ENCODE data around the gene KCNMB1. TPM values are rescaled to one million over a fixed set of nuclear protein-coding genes. Genes with fewer than 3 reads are reported as not detected.

The KCNMB1 gene
- total and polyA plus RNA-seq, 2 donors (not counting 1 experiment from before 2014, with no cell fraction given) = 0.06 TPM; not detected in 1

GRCh38 chr5:170410401-170410800, 21.2 kb upstream of the KCNMB1 start:
- 88% methylated on average over 2 of the region's 2 CpGs for WGBS (ENCODE audit: insufficient coverage)

More at GRCh38 chr5:170410401-170410800, 21.2 kb upstream of the KCNMB1 start:
- intact Hi-C loops (cut with micrococcal nuclease) = no loop called here
- Mint-ChIP-seq H3K4me3 (no peak overlapping the region), H3K9me3 (ENCODE audit: insufficient read depth) (no peaks in the 10 kb centered on the region), H3K27me3 (peaks cover 2% of the 10 kb centered on the region), H3K4me1 (peaks cover 8% of the 10 kb centered on the region), H3K27ac (no peak overlapping the region)
- Histone ChIP-seq H2AFZ (ENCODE audit: insufficient read depth, low read depth, low read length, poor library complexity, severe bottlenecking) (no peak overlapping the region), H3K4me3 (ENCODE audit: control extremely low read depth in 1 of 5, extremely low read depth in 1 of 5, insufficient read depth in 1 of 5, low read depth in 2 of 5, low read length in 4 of 5) (no peak overlapping the region), H3K27ac (ENCODE audit: low read length in 2 of 2) (no peak overlapping the region), H3K9ac (ENCODE audit: low read length) (no peak overlapping the region), H3K4me1 (ENCODE audit: control insufficient read depth in 2 of 2, insufficient read depth in 2 of 2, low read length in 2 of 2) (peaks cover 8 to 9% of the 10 kb centered on the region in 2 donors), H3K27me3 (replicated peaks in 1 of 4; ENCODE audit: control extremely low read depth in 1 of 4, control insufficient read depth in 3 of 4, insufficient read depth in 4 of 4, low read length in 3 of 4) (no peaks in the 10 kb centered on the region), H3K36me3 (replicated peaks in 1 of 2; ENCODE audit: control extremely low read depth in 1 of 2, control insufficient read depth in 1 of 2, extremely low read depth in 1 of 2, insufficient read depth in 2 of 2, low read length in 1 of 2) (no peaks in the 10 kb centered on the region), H3K4me2 (replicated peaks; ENCODE audit: low read depth, low read length, poor library complexity, severe bottlenecking) (no peak overlapping the region), H3K79me2 (ENCODE audit: control insufficient read depth, insufficient read depth, low read length) (no peaks in the 10 kb centered on the region), H4K20me1 (ENCODE audit: control insufficient read depth, insufficient read depth, low read length, poor library complexity, severe bottlenecking) (no peaks in the 10 kb centered on the region), H3K9me3 (ENCODE audit: control extremely low read depth in 1 of 3, control insufficient read depth in 2 of 3, insufficient read depth in 1 of 3, low read length in 2 of 3) (no peaks in the 10 kb centered on the region)
- CTCF ChIA-PET = interaction anchor here (0.6 to 1.1 kb wide), 3 partner anchors 11 to 28 kb away, joined by 3 to 4 read pairs (median 3); no protein-coding TSS in a partner anchor
- DNase-seq = no peak
- POLR2A ChIA-PET = no interaction called here
- TF ChIP-seq CTCF (IDR thresholded peaks at IDR 0.05) (no peak), EZH2 (IDR thresholded peaks at IDR 0.05; ENCODE audit: borderline replicate concordance, insufficient read depth, low read depth, low read length, poor library complexity, severe bottlenecking) (no peak)
- no peak for ATAC-seq (ENCODE audit: low read depth)

Measured in B cell (primary cell).